H1 (cell line): ENCODE measurements around the gene ARHGAP24. TPM values are rescaled to one million over a fixed set of nuclear protein-coding genes. Genes with fewer than 3 reads are reported as not detected.

Source experiments
- CTCF ChIA-PET: fragments of 300-600 bp; sonication (Branson Sonifier 250); formaldehyde crosslinking; loops from one replicate; lab custom pipeline; 2021; ENCODE audit not compliant: partially characterized antibody; lab: Charles Lee
- POLR2A ChIA-PET: fragments of 300-600 bp; sonication (Branson Sonifier 250); formaldehyde crosslinking; loops from one replicate; lab custom pipeline; 2021; ENCODE audit warnings: inconsistent platforms; ENCODE audit not compliant: partially characterized antibody; lab: Charles Lee
- DNase-seq, 2 experiments: peaks; one replicate each; pipeline versions ENCODE4 v3.0.0 to v3.0.0-alpha.2; 2010 to 2022; ENCODE audit warnings: low spot score in 2 of 2, low read depth in 1 of 2, mixed read lengths in 1 of 2
- FAIRE-seq: peaks from 2 replicates; lab custom pipeline; 2011; peaks lifted over from hg19 to GRCh38; lab: Jason Lieb, UNC
- H2AFZ ChIP-seq: 2 replicates; pipeline ENCODE4 v1.8.1; 2012; ENCODE audit warnings: low read length, inconsistent platforms
- H2AK5ac ChIP-seq: 2 replicates; pipeline ENCODE4 v1.6.1; 2013; ENCODE audit warnings: low read depth, low read length
- H2BK120ac ChIP-seq: replicated peaks from 2 replicates; pipeline ENCODE3; 2013; ENCODE audit warnings: low read depth, low read length, inconsistent platforms
- H2BK12ac ChIP-seq: 2 replicates; pipeline ENCODE4 v1.6.1; 2013; ENCODE audit warnings: low read depth, low read length
- H2BK15ac ChIP-seq: 2 replicates; pipeline ENCODE4 v1.6.1; 2013; ENCODE audit warnings: low read length
- H2BK20ac ChIP-seq: 2 replicates; pipeline ENCODE4 v1.6.1; 2013; ENCODE audit warnings: low read length
- H2BK5ac ChIP-seq: 2 replicates; pipeline ENCODE4 v1.6.1; 2013; ENCODE audit warnings: low read depth, low read length
- H3K14ac ChIP-seq: 2 replicates; pipeline ENCODE4 v1.6.1; 2013; ENCODE audit warnings: inconsistent platforms; ENCODE audit not compliant: insufficient read length
- H3K18ac ChIP-seq: 2 replicates; pipeline ENCODE4 v1.6.1; 2013; ENCODE audit warnings: low read length; ENCODE audit errors: extremely low read depth
- H3K23ac ChIP-seq: 2 replicates; pipeline ENCODE4 v1.6.1; 2013; ENCODE audit warnings: inconsistent platforms; ENCODE audit not compliant: insufficient read length
- H3K23me2 ChIP-seq: 2 replicates; pipeline ENCODE4 v1.6.1; 2013; ENCODE audit warnings: low read depth, low read length
- H3K27ac ChIP-seq: 2 replicates; pipeline ENCODE4 v1.6.1; 2011; ENCODE audit warnings: low read depth, low read length, inconsistent platforms
- H3K27me3 ChIP-seq, 4 experiments: replicated peaks in 1 of 4; 1 replicate in 1 of 4; 2 replicates in 3 of 4; pipeline versions ENCODE4 v1.6.1 to v1.8.1; 2011 to 2013; ENCODE audit warnings: low read length in 3 of 4, mild to moderate bottlenecking in 3 of 4, inconsistent platforms in 2 of 4, mixed read lengths in 2 of 4, moderate library complexity in 1 of 4; ENCODE audit not compliant: control insufficient read depth in 3 of 4, insufficient read depth in 3 of 4; ENCODE audit errors: extremely low read depth in 1 of 4
- H3K36me3 ChIP-seq, 4 experiments: 2 replicates each; pipeline versions ENCODE4 v1.6.1 to v1.8.1; 2011 to 2013; ENCODE audit warnings: mild to moderate bottlenecking in 4 of 4, low read length in 3 of 4, moderate library complexity in 2 of 4, control low read depth in 1 of 4, inconsistent platforms in 1 of 4; ENCODE audit not compliant: insufficient read depth in 4 of 4, control insufficient read depth in 2 of 4
- H3K4ac ChIP-seq: replicated peaks from 2 replicates; pipeline ENCODE3; 2013; ENCODE audit warnings: low read length, low read depth, mixed read lengths, inconsistent platforms; ENCODE audit not compliant: insufficient read length
- H3K4me1 ChIP-seq, 4 experiments: replicated peaks in 1 of 4; 1 replicate in 1 of 4; 2 replicates in 3 of 4; pipeline versions ENCODE4 v1.6.1 to v1.8.1; 2011 to 2013; ENCODE audit warnings: low read length in 3 of 4, inconsistent platforms in 2 of 4, mixed read lengths in 1 of 4; ENCODE audit not compliant: insufficient read depth in 4 of 4, control insufficient read depth in 3 of 4
- H3K4me2 ChIP-seq, 2 experiments: 2 replicates each; pipeline versions ENCODE4 v1.6.1 to v1.8.1; 2011 to 2013; ENCODE audit warnings: low read depth in 2 of 2, low read length in 2 of 2, control low read depth in 1 of 2, inconsistent platforms in 1 of 2, mild to moderate bottlenecking in 1 of 2; ENCODE audit not compliant: insufficient read depth in 1 of 2
- H3K4me3 ChIP-seq, 4 experiments: fragments of 200-600, 300-600 bp in 1 of 4; sonication (generic), shearing (Covaris generic), sonication (Bioruptor Twin) in 1 of 4; 2 replicates each; pipeline versions ENCODE4 v1.5.1 to v1.8.1; 2011 to 2016; ENCODE audit warnings: low read length in 4 of 4, low read depth in 3 of 4, control low read depth in 2 of 4, inconsistent platforms in 2 of 4, mild to moderate bottlenecking in 2 of 4, mixed read lengths in 1 of 4, moderate library complexity in 1 of 4; ENCODE audit not compliant: insufficient read depth in 2 of 4; ENCODE audit errors: extremely low read depth in 1 of 4
- H3K56ac ChIP-seq: replicated peaks from 2 replicates; pipeline ENCODE3; 2013; ENCODE audit warnings: low read depth, mild to moderate bottlenecking, mixed read lengths, low read length, inconsistent platforms; ENCODE audit not compliant: insufficient read length
- H3K79me1 ChIP-seq: 2 replicates; pipeline ENCODE4 v1.6.1; 2013; ENCODE audit warnings: low read depth, low read length, control low read depth
- H3K79me2 ChIP-seq, 2 experiments: 2 replicates each; pipeline versions ENCODE4 v1.6.1 to v1.8.1; 2012 to 2013; ENCODE audit warnings: low read length in 2 of 2, mild to moderate bottlenecking in 2 of 2, inconsistent platforms in 1 of 2; ENCODE audit not compliant: insufficient read depth in 2 of 2, control insufficient read depth in 1 of 2
- H3K9ac ChIP-seq, 4 experiments: replicated peaks in 1 of 4; 1 replicate in 1 of 4; 2 replicates in 3 of 4; pipeline versions ENCODE4 v1.6.1 to v1.8.1; 2011 to 2013; ENCODE audit warnings: low read depth in 3 of 4, low read length in 3 of 4, control low read depth in 2 of 4, mild to moderate bottlenecking in 2 of 4, moderate library complexity in 2 of 4, inconsistent platforms in 1 of 4; ENCODE audit errors: extremely low read depth in 1 of 4
- H3K9me3 ChIP-seq, 2 experiments: 2 replicates each; pipeline versions ENCODE4 v1.6.1 to v1.8.1; 2012 to 2013; ENCODE audit warnings: mild to moderate bottlenecking in 2 of 2, moderate library complexity in 2 of 2, control low read depth in 1 of 2, inconsistent platforms in 1 of 2, low read depth in 1 of 2, low read length in 1 of 2, mixed read lengths in 1 of 2; ENCODE audit not compliant: insufficient read depth in 2 of 2
- H4K20me1 ChIP-seq, 2 experiments: replicated peaks in 1 of 2; 2 replicates each; pipeline versions ENCODE3 to v1.8.1; 2011 to 2013; ENCODE audit warnings: inconsistent platforms in 2 of 2, low read length in 2 of 2, mild to moderate bottlenecking in 1 of 2; ENCODE audit not compliant: insufficient read depth in 2 of 2, control insufficient read depth in 1 of 2
- H4K5ac ChIP-seq: 2 replicates; pipeline ENCODE4 v1.6.1; 2013; ENCODE audit warnings: low read length, low read depth, mixed read lengths, inconsistent platforms; ENCODE audit not compliant: insufficient read length
- H4K8ac ChIP-seq: 2 replicates; pipeline ENCODE4 v1.8.0; 2013; ENCODE audit warnings: mild to moderate bottlenecking, moderate library complexity, low read length, inconsistent platforms; ENCODE audit not compliant: insufficient read depth; ENCODE audit errors: extremely low read depth
- H4K91ac ChIP-seq: replicated peaks from 2 replicates; pipeline ENCODE3; 2013; ENCODE audit warnings: low read length, mixed read lengths, inconsistent platforms; ENCODE audit not compliant: insufficient read length
- CTCF ChIP-seq, 3 experiments: IDR thresholded peaks; 1 replicate in 2 of 3; 2 replicates in 1 of 3; pipeline versions ENCODE4 v1.5.1 to v1.6.1; 2011; ENCODE audit warnings: low read length in 3 of 3, mild to moderate bottlenecking in 3 of 3, inconsistent platforms in 2 of 3, low read depth in 1 of 3, moderate library complexity in 1 of 3; ENCODE audit not compliant: insufficient read depth in 1 of 3; ENCODE audit errors: control extremely low read depth in 1 of 3
- KDM5A ChIP-seq: fragments of 200-600 bp; IDR thresholded peaks from 2 replicates; pipeline ENCODE4 v1.7.1; 2012; ENCODE audit warnings: mild to moderate bottlenecking, low read length, inconsistent platforms, mixed read lengths
- RAD21 ChIP-seq, 2 experiments: IDR thresholded peaks in 1 of 2; conservative IDR thresholded peaks in 1 of 2; 2 replicates each; pipeline ENCODE4 v1.6.1; 2011; ENCODE audit warnings: low read depth in 2 of 2, low read length in 2 of 2, improper control_type of control experiment in 1 of 2, inconsistent platforms in 1 of 2, mild to moderate bottlenecking in 1 of 2, moderate library complexity in 1 of 2
- polyA plus RNA-seq, 7 experiments: library from polyadenylated mRNA; depleted of rRNA in 3 of 7; stranded (reverse) in 5 of 7; unstranded in 2 of 7; fragments of >200 nt in 5 of 7; fragments of 200-250 nt in 2 of 7; gene quantifications; 1 replicate in 5 of 7; 2 replicates in 1 of 7; 4 replicates in 1 of 7; pipeline versions ENCODE4 v1.2.1 to v1.2.3, GENCODE V29; 2011 to 2013; ENCODE audit warnings: missing spikeins in 2 of 7, mixed read lengths in 2 of 7
- total RNA-seq: library from RNA; stranded (reverse); fragmentation: NEBNext Ultra II Directional; extraction: Animal tissue kit (Norgen Biotek cat#: 25700); gene quantifications from 2 replicates; pipeline ENCODE4 v1.2.1, GENCODE V29; 2021

Gene ARHGAP24
- total and polyA plus RNA-seq, 2 of the 8 experiments (the other 6 are each of a cell fraction or from before 2014, with no cell fraction given): 0.08 to 0.50 TPM

GRCh38 chr4:85964298-85964697 is 489.3 kb downstream of the ARHGAP24 start:
- Histone ChIP-seq H2BK20ac (no peak overlapping the region), H3K4me3 (no peak overlapping the region)
- POLR2A ChIA-PET: interaction anchor here (1.6 kb wide), 1 partner anchor 10 kb away, joined by 5 read pairs; no protein-coding TSS in a partner anchor
- peak in 1 of 3 experiments; percentile 37; a peak in 1 of 4 replicates for TF ChIP-seq CTCF (IDR thresholded peaks at IDR 0.05; ENCODE audit: control extremely low read depth in 1 of 3, insufficient read depth in 1 of 3, low read depth in 1 of 3, low read length in 3 of 3)
- TF ChIP-seq RAD21 (IDR thresholded peaks at IDR 0.05 in 1 of 2, conservative IDR thresholded peaks at IDR 0.05 in 1 of 2; ENCODE audit: low read depth in 2 of 2, low read length in 2 of 2): peak; percentile 56 to 59
- no peak for TF ChIP-seq KDM5A
- TF ChIP-seq, all 59 proteins: peak for 2
- Histone ChIP-seq H3K23ac (no peak overlapping the region), H3K23me2 (no peaks in the 10 kb centered on the region), H3K9me3 (no peaks in the 10 kb centered on the region), H2BK12ac (no peak overlapping the region), H3K18ac (no peak overlapping the region), H3K27me3 (no peaks in the 10 kb centered on the region), H2AFZ (no peak overlapping the region), H3K14ac (no peak overlapping the region), H4K8ac (no peak overlapping the region), H4K91ac (no peak overlapping the region), H2BK15ac (no peak overlapping the region), H2AK5ac (no peak overlapping the region), H3K27ac (no peak overlapping the region), H3K4me1 (no peaks in the 10 kb centered on the region), H4K5ac (no peak overlapping the region), H4K20me1 (no peaks in the 10 kb centered on the region), H2BK5ac (no peak overlapping the region), H2BK120ac (no peak overlapping the region), H3K4ac (no peak overlapping the region), H3K4me2 (no peak overlapping the region), H3K36me3 (no peaks in the 10 kb centered on the region), H3K79me1 (no peaks in the 10 kb centered on the region), H3K9ac (no peak overlapping the region), H3K79me2 (no peaks in the 10 kb centered on the region), H3K56ac (no peak overlapping the region)
- FAIRE-seq (no peak), DNase-seq (no peak)
- CTCF ChIA-PET: interaction anchor here (0.7 to 3.3 kb wide), 7 partner anchors 8 to 213 kb away, joined by 3 to 19 read pairs (median 4); no protein-coding TSS in a partner anchor
